AG08396 (cell line): ENCODE data around the gene ENTHD1.

Experiments used
- DNase-seq: peaks from one replicate; pipeline ENCODE4 v3.0.0; 2012; ENCODE audit warnings: low spot score, mixed read lengths

ENTHD1 gene

GRCh38 chr22:39839917-39840510, 53.5 kb downstream of the ENTHD1 start:
- DNase-seq = no peak

GRCh38 chr22:39839204-39839603, 54.4 kb downstream of the ENTHD1 start:
- no peak for DNase-seq

GRCh38 chr22:39833610-39834009, 60.0 kb downstream of the ENTHD1 start:
- no peak for DNase-seq

GRCh38 chr22:39833093-39833492, 60.5 kb downstream of the ENTHD1 start:
- DNase-seq = no peak

- DNase-seq = no peak
Observed at GRCh38 chr22:39832627-39833074, 60.9 kb downstream of the ENTHD1 start.

GRCh38 chr22:39825661-39826102, 67.9 kb downstream of the ENTHD1 start:
- DNase-seq = no peak

- DNase-seq = no peak
Observed at GRCh38 chr22:39821008-39821407, 72.6 kb downstream of the ENTHD1 start.

GRCh38 chr22:39820256-39820655, 73.3 kb downstream of the ENTHD1 start:
- DNase-seq = peak; percentile 36

GRCh38 chr22:39819429-39819828, 74.1 kb downstream of the ENTHD1 start:
- no peak for DNase-seq

GRCh38 chr22:39818094-39818493, 75.5 kb downstream of the ENTHD1 start:
- no peak for DNase-seq

GRCh38 chr22:39815932-39816331, 77.6 kb downstream of the ENTHD1 start:
- no peak for DNase-seq

GRCh38 chr22:39814899-39815298, 78.7 kb downstream of the ENTHD1 start:
- DNase-seq = no peak

- no peak for DNase-seq
Observed at GRCh38 chr22:39809772-39810557, 83.6 kb downstream of the ENTHD1 start.

GRCh38 chr22:39808081-39808480, 85.5 kb downstream of the ENTHD1 start:
- DNase-seq = peak; percentile 16

GRCh38 chr22:39806109-39806508, 87.5 kb downstream of the ENTHD1 start:
- no peak for DNase-seq

- DNase-seq = no peak
Observed at GRCh38 chr22:39805117-39805516, 88.4 kb downstream of the ENTHD1 start.

GRCh38 chr22:39802682-39803081, 90.9 kb downstream of the ENTHD1 start:
- no peak for DNase-seq

- no peak for DNase-seq
Observed at GRCh38 chr22:39800790-39801520, 92.6 kb downstream of the ENTHD1 start.

- DNase-seq = no peak
Observed at GRCh38 chr22:39797528-39798147, 95.9 kb downstream of the ENTHD1 start.

GRCh38 chr22:39789788-39790187, 103.8 kb downstream of the ENTHD1 start:
- no peak for DNase-seq

GRCh38 chr22:39785232-39785631, 108.3 kb downstream of the ENTHD1 start:
- DNase-seq = no peak

GRCh38 chr22:39777716-39778454, 115.7 kb downstream of the ENTHD1 start:
- DNase-seq = no peak
